GM23338 (cell line): ENCODE results near the gene LRP1B. TPM values are rescaled to one million over a fixed set of nuclear protein-coding genes. Genes with fewer than 3 reads are reported as not detected.

Source experiments
- ATAC-seq: fragments of 200-7000 bp; cut with Tn5 transposase; 3 replicates; pipeline ENCODE4 v1.9.1; 2020
- DNase-seq: peaks from one replicate; pipeline ENCODE4 v3.0.0-alpha.2; 2015; ENCODE audit warnings: low spot score
- H2AFZ ChIP-seq: fragments of 200-600 bp; sonication (generic); 2 replicates; pipeline ENCODE4 v1.8.0; 2016; ENCODE audit warnings: antibody characterized with exemption, mild to moderate bottlenecking, moderate library complexity
- H3F3A ChIP-seq: fragments of 200-600 bp; sonication (generic); replicated peaks from 2 replicates; pipeline ENCODE4 v1.8.0; 2017; ENCODE audit warnings: antibody characterized with exemption, mixed run types, low read depth
- H3K27ac ChIP-seq: fragments of 200-600 bp; sonication (generic); 2 replicates; pipeline ENCODE4 v1.6.1; 2016; ENCODE audit warnings: low read depth
- H3K27me3 ChIP-seq: fragments of 200-600 bp; sonication (generic); 2 replicates; pipeline ENCODE4 v1.8.0; 2016; ENCODE audit warnings: mild to moderate bottlenecking, mixed run types, moderate library complexity; ENCODE audit not compliant: insufficient read depth
- H3K36me3 ChIP-seq: fragments of 200-600 bp; sonication (generic); 2 replicates; pipeline ENCODE4 v1.8.0; 2016; ENCODE audit warnings: mild to moderate bottlenecking; ENCODE audit not compliant: insufficient read depth
- H3K4me1 ChIP-seq: fragments of 200-600 bp; sonication (generic); 2 replicates; pipeline ENCODE4 v1.8.0; 2016; ENCODE audit warnings: mild to moderate bottlenecking, moderate library complexity; ENCODE audit not compliant: insufficient read depth
- H3K4me2 ChIP-seq: fragments of 200-600 bp; sonication (generic); 2 replicates; pipeline ENCODE4 v1.7.1; 2017; ENCODE audit warnings: mixed run types
- H3K4me3 ChIP-seq: fragments of 200-600 bp; sonication (generic); 2 replicates; pipeline ENCODE4 v1.6.1; 2016; ENCODE audit warnings: mixed run types
- H3K79me2 ChIP-seq: fragments of 200-600 bp; sonication (generic); replicated peaks from 2 replicates; pipeline ENCODE4 v1.8.0; 2017; ENCODE audit warnings: mild to moderate bottlenecking; ENCODE audit not compliant: insufficient read depth
- H3K9me2 ChIP-seq: fragments of 200-600 bp; sonication (generic); 2 replicates; pipeline ENCODE4 v1.8.0; 2017; ENCODE audit not compliant: insufficient read depth
- H4K20me1 ChIP-seq: fragments of 200-600 bp; sonication (generic); replicated peaks from 2 replicates; pipeline ENCODE4 v1.8.0; 2017; ENCODE audit warnings: mild to moderate bottlenecking; ENCODE audit not compliant: insufficient read depth
- H3K27ac Mint-ChIP-seq: 2 replicates; pipeline ENCODE4 v1.8.0; 2020; ENCODE audit warnings: inconsistent platforms, mild to moderate bottlenecking, moderate library complexity, mixed read lengths
- H3K27me3 Mint-ChIP-seq: 3 replicates; pipeline ENCODE4 v1.8.0; 2022; ENCODE audit warnings: low read depth, mild to moderate bottlenecking, moderate library complexity, mixed read lengths, inconsistent platforms; ENCODE audit not compliant: insufficient read depth, poor library complexity
- H3K36me3 Mint-ChIP-seq: 3 replicates; pipeline ENCODE4 v1.8.0; 2021; ENCODE audit warnings: low read depth, mild to moderate bottlenecking, inconsistent platforms, moderate library complexity, mixed read lengths
- H3K4me1 Mint-ChIP-seq: 3 replicates; pipeline ENCODE4 v1.8.0; 2020; ENCODE audit warnings: mild to moderate bottlenecking, inconsistent platforms, mixed read lengths
- H3K4me3 Mint-ChIP-seq: 3 replicates; pipeline ENCODE4 v1.8.0; 2021; ENCODE audit warnings: moderate library complexity, mild to moderate bottlenecking, inconsistent platforms, mixed read lengths
- H3K9me3 Mint-ChIP-seq: 3 replicates; pipeline ENCODE4 v1.8.0; 2020; ENCODE audit warnings: moderate library complexity, mild to moderate bottlenecking, inconsistent platforms, mixed read lengths
- CREB1 ChIP-seq: fragments of 250-450 bp; sonication (Bioruptor Pico); IDR thresholded peaks from 2 replicates; pipeline ENCODE4 v1.5.0; 2020; ENCODE audit warnings: low read depth, mild to moderate bottlenecking, moderate library complexity
- EZH2phosphoT487 ChIP-seq: fragments of 200-600 bp; sonication (generic); IDR thresholded peaks from one replicate; pipeline ENCODE4 v1.8.1; 2018; ENCODE audit warnings: antibody characterized with exemption; ENCODE audit not compliant: unreplicated experiment
- JUNB ChIP-seq: IDR thresholded peaks from one replicate; pipeline ENCODE4 v1.6.1; 2016; ENCODE audit warnings: antibody characterized with exemption; ENCODE audit not compliant: unreplicated experiment
- NANOG ChIP-seq: IDR thresholded peaks from 2 replicates; pipeline ENCODE4 v1.6.1; 2016; ENCODE audit warnings: antibody characterized with exemption, borderline replicate concordance
- POLR2AphosphoS5 ChIP-seq: IDR thresholded peaks from 2 replicates; pipeline ENCODE4 v1.6.1; 2016; ENCODE audit warnings: antibody characterized with exemption, low read depth
- polyA plus RNA-seq: library from polyadenylated mRNA; unstranded; fragments of >200 nt; fragmentation: Nextera tagmentation; extraction: Ambion mirVana; gene quantifications from 2 replicates; pipeline ENCODE4 v1.2.1, GENCODE V29; 2016
- total RNA-seq: library from RNA; depleted of rRNA; stranded (reverse); fragments of >200 nt; shearing (Covaris generic); gene quantifications from 2 replicates; pipeline ENCODE4 v1.2.3, GENCODE V29; 2014
- TF ChIP-seq, protein P1 (sequence below): fragments of 250-450 bp; sonication (Bioruptor Pico); IDR thresholded peaks from 2 replicates; pipeline ENCODE4 v1.5.0; 2020; ENCODE audit warnings: mild to moderate bottlenecking, moderate library complexity

The LRP1B gene
- total and polyA plus RNA-seq, 2 experiments from 2014 or later = 0.15 to 0.97 TPM

DNA sequence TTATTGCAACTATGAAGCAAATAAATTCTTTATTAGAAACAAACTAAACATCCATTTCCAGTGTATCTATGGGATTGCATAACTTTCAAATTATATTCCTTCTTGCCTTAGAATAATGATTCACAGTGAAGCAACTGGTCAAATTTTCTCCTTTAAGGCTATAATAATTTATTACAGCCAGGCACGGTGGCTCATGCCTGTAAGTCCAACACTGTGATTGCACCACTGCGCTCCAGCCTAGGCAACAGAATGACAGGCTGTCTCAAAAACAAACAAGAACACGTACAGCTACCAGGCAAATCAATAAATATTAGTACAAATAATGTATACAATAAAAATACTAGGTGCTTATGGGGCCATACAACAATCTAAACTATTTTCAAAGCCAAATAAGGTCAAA, 1416.2 kb downstream of the LRP1B start (continued):
- TF ChIP-seq, protein P1, sequence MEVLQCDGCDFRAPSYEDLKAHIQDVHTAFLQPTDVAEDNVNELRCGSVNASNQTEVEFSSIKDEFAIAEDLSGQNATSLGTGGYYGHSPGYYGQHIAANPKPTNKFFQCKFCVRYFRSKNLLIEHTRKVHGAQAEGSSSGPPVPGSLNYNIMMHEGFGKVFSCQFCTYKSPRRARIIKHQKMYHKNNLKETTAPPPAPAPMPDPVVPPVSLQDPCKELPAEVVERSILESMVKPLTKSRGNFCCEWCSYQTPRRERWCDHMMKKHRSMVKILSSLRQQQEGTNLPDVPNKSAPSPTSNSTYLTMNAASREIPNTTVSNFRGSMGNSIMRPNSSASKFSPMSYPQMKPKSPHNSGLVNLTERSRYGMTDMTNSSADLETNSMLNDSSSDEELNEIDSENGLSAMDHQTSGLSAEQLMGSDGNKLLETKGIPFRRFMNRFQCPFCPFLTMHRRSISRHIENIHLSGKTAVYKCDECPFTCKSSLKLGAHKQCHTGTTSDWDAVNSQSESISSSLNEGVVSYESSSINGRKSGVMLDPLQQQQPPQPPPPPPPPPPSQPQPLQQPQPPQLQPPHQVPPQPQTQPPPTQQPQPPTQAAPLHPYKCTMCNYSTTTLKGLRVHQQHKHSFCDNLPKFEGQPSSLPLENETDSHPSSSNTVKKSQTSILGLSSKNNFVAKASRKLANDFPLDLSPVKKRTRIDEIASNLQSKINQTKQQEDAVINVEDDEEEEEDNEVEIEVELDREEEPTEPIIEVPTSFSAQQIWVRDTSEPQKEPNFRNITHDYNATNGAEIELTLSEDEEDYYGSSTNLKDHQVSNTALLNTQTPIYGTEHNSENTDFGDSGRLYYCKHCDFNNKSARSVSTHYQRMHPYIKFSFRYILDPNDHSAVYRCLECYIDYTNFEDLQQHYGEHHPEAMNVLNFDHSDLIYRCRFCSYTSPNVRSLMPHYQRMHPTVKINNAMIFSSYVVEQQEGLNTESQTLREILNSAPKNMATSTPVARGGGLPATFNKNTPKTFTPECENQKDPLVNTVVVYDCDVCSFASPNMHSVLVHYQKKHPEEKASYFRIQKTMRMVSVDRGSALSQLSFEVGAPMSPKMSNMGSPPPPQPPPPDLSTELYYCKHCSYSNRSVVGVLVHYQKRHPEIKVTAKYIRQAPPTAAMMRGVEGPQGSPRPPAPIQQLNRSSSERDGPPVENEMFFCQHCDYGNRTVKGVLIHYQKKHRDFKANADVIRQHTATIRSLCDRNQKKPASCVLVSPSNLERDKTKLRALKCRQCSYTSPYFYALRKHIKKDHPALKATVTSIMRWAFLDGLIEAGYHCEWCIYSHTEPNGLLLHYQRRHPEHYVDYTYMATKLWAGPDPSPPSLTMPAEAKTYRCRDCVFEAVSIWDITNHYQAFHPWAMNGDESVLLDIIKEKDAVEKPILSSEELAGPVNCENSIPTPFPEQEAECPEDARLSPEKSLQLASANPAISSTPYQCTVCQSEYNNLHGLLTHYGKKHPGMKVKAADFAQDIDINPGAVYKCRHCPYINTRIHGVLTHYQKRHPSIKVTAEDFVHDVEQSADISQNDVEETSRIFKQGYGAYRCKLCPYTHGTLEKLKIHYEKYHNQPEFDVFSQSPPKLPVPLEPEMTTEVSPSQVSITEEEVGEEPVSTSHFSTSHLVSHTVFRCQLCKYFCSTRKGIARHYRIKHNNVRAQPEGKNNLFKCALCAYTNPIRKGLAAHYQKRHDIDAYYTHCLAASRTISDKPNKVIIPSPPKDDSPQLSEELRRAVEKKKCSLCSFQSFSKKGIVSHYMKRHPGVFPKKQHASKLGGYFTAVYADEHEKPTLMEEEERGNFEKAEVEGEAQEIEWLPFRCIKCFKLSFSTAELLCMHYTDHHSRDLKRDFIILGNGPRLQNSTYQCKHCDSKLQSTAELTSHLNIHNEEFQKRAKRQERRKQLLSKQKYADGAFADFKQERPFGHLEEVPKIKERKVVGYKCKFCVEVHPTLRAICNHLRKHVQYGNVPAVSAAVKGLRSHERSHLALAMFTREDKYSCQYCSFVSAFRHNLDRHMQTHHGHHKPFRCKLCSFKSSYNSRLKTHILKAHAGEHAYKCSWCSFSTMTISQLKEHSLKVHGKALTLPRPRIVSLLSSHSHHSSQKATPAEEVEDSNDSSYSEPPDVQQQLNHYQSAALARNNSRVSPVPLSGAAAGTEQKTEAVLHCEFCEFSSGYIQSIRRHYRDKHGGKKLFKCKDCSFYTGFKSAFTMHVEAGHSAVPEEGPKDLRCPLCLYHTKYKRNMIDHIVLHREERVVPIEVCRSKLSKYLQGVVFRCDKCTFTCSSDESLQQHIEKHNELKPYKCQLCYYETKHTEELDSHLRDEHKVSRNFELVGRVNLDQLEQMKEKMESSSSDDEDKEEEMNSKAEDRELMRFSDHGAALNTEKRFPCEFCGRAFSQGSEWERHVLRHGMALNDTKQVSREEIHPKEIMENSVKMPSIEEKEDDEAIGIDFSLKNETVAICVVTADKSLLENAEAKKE (CRISPR knock-in tag) = no peak
- TF ChIP-seq POLR2AphosphoS5 = no peak
- TF ChIP-seq NANOG = no peak

DNA sequence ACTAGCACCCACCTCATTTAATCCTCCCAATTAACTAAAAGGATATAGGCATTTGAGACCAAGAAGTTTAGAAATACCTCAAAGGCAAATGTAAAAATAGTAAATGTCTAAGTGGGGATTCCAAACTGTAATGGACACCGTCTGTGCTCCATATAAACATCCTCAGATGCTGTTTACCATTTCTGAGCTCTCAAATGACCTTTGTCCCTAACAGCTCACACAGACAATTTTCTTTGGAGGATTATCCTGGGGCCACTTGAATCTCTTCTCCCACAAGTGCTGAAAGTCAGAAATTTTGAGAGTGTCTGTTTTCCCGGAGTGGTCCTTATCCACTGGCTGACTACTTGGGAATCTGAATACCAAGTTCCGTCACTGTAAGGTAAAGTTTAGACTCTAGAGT, 1418.9 kb downstream of the LRP1B start:
- Histone ChIP-seq H3K4me3 (no peak overlapping the region), H3K36me3 (no peaks in the 10 kb centered on the region), H2AFZ (peak overlapping the region; percentile 44; the same call in 1 of the 2 replicates), H3K27ac (no peak overlapping the region), H4K20me1 (no peaks in the 10 kb centered on the region), H3K4me2 (no peak overlapping the region), H3K79me2 (no peaks in the 10 kb centered on the region), H3F3A (no peaks in the 10 kb centered on the region), H3K9me2 (no peaks in the 10 kb centered on the region), H3K4me1 (no peaks in the 10 kb centered on the region), H3K27me3 (no peaks in the 10 kb centered on the region)
- TF ChIP-seq JUNB = no peak
- no peak for TF ChIP-seq POLR2AphosphoS5
- TF ChIP-seq EZH2phosphoT487 = no peak
- TF ChIP-seq, protein P1 (CRISPR knock-in tag) = no peak
- TF ChIP-seq CREB1 (CRISPR knock-in tag) = no peak
- DNase-seq (no peak), ATAC-seq (no peak)
- Mint-ChIP-seq H3K4me1 (no peaks in the 10 kb centered on the region), H3K9me3 (no peaks in the 10 kb centered on the region), H3K27ac (no peak overlapping the region), H3K27me3 (peaks cover 2% of the 10 kb centered on the region), H3K36me3 (no peaks in the 10 kb centered on the region), H3K4me3 (no peak overlapping the region)
